GM12865 (cell line): ENCODE results near the gene AUP1.
A peak's percentile ranks its signal among the peaks of the same experiment; 100 is the strongest.
"Not testable (repeated sequence)": the region's sequence is repeated elsewhere in the genome, so short reads cannot be mapped to it uniquely, and the experiment has no call there.

Experiments
- DNase-seq: peaks from one replicate; pipeline ENCODE4 v3.0.0; 2010; ENCODE audit warnings: low read depth
- H3K4me3 ChIP-seq: 2 replicates; pipeline ENCODE4 v1.5.1; 2011; ENCODE audit warnings: mild to moderate bottlenecking, low read depth, low read length, control low read depth
- CTCF ChIP-seq: IDR thresholded peaks from 2 replicates; pipeline ENCODE4 v1.5.1; 2011; ENCODE audit warnings: low read length, control low read depth, low read depth, inconsistent platforms; ENCODE audit not compliant: insufficient read depth; ENCODE audit errors: missing control alignments

Gene AUP1

DNA sequence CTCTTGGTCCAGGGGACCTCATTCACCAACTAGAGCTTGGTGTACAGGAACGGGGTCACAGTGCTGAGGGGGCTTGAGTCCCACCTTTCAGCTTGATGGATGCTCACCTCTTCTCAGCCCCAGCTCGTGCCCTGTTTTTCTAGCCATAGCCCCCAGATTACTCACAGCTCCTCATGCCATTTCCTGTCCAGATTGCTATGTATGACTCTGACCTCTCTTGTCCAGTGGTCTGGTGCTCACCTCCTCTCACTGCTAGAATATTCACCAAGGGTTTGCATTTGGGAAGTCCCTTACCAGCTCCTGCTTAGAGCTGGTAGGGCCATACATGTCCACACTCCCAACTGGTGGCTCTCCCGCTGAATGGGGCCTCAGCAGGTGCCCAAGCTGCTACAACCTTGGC is 36.0 kb downstream of the AUP1 start:
- no peak for TF ChIP-seq CTCF
- H3K4me3 ChIP-seq = no peak overlapping the region
- no peak for DNase-seq

GRCh38 chr2:74491648-74492544 is 37.6 kb downstream of the AUP1 start:
- TF ChIP-seq CTCF = no peak
- DNase-seq = no peak
- no peak overlapping the region for H3K4me3 ChIP-seq

DNA sequence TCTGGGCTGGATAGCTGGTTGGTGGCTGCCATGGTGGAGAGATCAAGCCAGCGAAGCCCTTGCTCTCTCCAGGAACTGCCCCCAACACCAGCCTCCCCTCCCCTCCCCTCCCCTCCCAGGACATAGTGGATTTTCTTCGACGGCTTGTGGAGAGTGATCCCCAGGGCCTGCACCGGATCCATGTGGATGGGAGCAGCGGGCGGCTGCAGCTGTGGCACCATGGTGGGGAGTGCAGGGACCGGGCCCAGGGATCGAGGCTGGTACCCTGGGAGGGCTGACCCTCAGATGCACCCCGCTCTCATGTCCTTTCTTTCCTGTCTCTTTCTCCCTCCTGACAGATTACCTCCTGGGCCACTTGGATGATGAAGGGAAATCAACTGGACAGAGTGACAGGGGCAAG is 39.6 kb downstream of the AUP1 start:
- no peak for DNase-seq
- H3K4me3 ChIP-seq = no peak overlapping the region
- TF ChIP-seq CTCF = no peak

GRCh38 chr2:74488643-74489481 is 40.6 kb downstream of the AUP1 start:
- H3K4me3 ChIP-seq = no peak overlapping the region
- no peak for DNase-seq
- TF ChIP-seq CTCF = no peak

DNA sequence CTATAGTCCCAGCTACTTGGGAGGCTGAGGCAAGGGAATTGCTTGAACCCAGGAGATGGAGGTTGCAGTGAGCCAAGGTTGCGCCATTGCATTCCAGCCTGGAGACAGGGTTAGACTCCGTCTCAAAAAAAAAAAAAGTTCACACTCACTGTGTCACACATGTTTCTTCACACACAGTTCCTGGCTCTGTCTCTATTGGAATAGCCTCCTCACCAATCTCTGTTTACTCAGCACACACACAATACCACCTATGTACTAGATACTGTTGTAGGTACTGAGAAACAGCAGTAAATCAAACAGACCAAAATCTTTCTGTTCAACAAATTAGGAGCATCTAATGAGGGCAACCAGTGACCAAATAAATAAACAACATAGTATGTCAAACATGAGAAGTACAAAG is 43.4 kb downstream of the AUP1 start:
- TF ChIP-seq CTCF = no peak

GRCh38 chr2:74483675-74484164 is 45.8 kb downstream of the AUP1 start:
- peak overlapping the region; percentile 90 for H3K4me3 ChIP-seq
- DNase-seq = not testable (repeated sequence)

More for the DNA sequence above, 43.4 kb downstream of the AUP1 start:
- H3K4me3 ChIP-seq = no peak overlapping the region
- DNase-seq = no peak
